HG03045 (cell line): ENCODE results near the gene C20orf204.

Experiments used
- ATAC-seq: cut with Tn5 transposase; IDR thresholded peaks from one replicate; pipeline ENCODE4 v1.9.1; 2021; ENCODE audit warnings: mild to moderate bottlenecking, moderate library complexity; ENCODE audit not compliant: unreplicated experiment

C20orf204 gene

GRCh38 chr20:64025826-64026412, 10.1 kb upstream of the C20orf204 start:
- no peak for ATAC-seq

- ATAC-seq, result no peak
These were observed 7.8 kb upstream of the C20orf204 start for GRCh38 chr20:64027981-64028685.

GRCh38 chr20:64029293-64030117, 6.5 kb upstream of the C20orf204 start:
- ATAC-seq, result no peak

DNA sequence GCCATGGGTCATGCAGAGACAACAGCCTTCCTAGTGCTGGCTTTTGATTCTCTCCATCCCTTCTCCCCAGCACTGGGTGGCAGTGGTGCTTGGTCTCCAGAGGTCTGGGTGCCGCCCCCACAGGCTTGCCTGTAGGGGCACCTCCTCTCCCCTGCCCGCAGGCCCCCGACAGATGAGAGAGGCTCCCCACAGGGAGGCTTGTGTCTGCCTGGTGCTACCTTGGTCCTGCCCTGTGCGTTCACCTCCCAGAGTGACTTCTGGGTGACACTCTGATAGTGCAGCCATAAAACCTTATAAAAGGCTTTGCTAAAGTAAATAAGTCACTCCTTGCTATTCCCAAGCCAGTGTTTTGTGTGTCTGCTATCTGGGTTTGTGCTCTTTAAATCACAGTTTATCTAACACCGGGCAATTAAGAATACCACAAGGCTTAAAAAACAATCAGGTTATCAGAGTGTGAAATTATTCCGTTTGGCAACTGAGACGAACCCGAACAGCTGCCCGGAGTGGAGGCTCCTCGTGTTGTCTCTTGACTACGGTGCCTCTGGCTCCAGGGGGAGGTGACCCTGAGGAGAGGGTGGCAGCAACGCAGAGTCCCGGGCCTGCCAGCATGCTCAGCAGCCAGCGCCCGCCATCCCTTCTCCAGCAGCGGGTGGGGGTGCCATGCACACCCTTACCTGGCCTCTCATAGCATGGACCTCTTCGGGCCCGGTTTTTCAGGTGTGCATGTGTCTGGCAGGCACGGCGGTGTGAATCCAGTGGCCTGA, 5.4 kb upstream of the C20orf204 start:
- ATAC-seq, result no peak

GRCh38 chr20:64031822-64032314, 4.1 kb upstream of the C20orf204 start:
- no peak for ATAC-seq

- ATAC-seq, result no peak
These were observed 3.0 kb upstream of the C20orf204 start for GRCh38 chr20:64032706-64033624.

DNA sequence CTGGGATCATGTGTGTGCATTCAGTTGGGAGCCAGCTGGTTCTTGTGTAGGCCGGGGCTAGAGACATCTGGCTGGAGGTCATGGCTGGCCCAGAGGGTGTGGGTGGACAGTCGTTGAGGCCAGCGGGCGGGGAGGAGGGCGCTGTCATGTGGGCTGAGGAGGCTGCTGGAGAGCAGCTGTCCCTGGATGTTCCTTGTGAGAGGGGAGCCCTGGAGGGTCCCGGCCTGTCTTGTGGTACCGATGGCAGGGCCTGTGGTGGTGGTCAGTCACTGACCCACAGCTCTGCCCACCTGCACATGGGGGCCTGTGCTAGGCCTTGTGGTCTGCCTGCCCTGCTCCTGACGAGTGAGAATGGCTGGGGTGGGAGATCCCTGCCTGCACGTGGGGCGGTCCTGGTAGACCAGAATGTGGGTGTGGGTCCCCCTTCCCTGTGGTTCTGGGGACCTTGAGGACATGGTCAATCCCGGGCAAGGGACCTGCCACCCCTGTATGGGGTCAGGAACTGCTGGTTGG, 1.9 kb upstream of the C20orf204 start:
- no peak for ATAC-seq

GRCh38 chr20:64035066-64035932, 683 bp upstream of the C20orf204 start:
- no peak for ATAC-seq

- ATAC-seq, result no peak
These were observed 590 bp downstream of the C20orf204 start for GRCh38 chr20:64036346-64037198.

DNA sequence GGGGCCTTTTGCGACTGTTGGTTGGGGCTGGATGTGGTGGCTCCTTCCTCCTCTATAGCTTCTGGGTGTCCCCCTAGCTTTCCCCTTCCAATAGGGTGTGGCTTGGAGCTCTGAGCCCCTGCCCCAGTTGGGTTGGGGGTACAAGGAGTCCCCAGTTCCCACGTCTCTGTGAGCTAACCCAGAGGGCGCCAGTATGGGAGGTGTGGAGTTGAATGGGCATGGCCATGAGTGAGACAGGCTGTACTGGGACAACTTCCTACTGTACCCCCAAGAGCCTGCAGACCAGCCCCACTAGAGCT, 1.2 kb downstream of the C20orf204 start:
- no peak for ATAC-seq

DNA sequence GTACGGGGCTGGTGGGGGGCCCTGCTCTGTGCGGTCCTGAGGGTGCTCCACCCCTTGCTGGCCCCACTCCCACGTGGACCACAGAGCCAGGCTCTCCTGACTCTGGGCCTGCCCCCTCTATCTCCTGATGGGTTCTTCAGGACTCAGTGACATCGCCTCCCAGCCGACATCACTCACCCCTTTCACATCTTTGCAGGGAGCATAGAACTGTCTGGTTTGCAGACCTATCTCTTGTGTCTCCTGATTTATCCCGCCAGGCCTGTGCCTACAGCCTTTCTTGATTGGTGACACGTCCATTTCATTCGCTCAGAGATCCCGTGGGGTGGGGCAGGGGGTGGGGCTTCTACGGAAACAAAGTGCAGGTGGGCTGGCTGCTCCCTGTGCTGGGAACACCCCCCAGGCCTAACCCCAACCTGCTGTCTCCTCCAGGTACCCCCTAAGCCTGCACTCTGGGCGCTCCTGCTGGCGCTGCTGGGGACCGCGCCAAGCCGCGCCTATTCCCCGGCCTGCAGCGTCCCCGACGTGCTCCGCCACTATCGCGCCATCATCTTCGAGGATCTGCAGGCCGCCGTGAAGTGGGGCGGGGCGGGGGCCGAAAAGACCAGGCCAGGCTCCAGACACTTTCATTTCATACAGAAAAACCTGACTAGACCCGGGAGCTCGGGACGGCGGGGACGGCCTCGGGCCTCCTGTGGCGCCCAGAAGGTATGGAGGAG, 1.7 kb downstream of the C20orf204 start:
- peak; percentile 5 for ATAC-seq

DNA sequence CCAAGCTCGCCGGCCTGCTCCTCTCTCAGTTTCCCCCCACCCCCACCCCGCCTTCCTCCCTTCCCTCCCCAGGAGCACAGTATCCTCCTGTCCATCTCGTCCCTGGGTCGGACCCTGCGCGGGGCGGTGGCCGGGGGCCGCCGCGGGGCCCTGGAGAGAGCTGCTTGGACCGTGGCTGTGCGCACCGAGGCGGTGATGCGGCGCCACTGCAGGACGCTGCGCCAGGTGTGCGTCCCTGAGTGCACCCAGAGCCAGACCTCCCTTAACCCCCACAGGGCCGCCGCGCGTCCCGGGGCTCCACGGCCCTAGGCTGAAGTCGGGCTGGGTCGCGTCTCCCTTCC, 2.2 kb downstream of the C20orf204 start:
- ATAC-seq, result peak; percentile 25

GRCh38 chr20:64038565-64039292, 2.7 kb downstream of the C20orf204 start:
- ATAC-seq, result peak; percentile 41

DNA sequence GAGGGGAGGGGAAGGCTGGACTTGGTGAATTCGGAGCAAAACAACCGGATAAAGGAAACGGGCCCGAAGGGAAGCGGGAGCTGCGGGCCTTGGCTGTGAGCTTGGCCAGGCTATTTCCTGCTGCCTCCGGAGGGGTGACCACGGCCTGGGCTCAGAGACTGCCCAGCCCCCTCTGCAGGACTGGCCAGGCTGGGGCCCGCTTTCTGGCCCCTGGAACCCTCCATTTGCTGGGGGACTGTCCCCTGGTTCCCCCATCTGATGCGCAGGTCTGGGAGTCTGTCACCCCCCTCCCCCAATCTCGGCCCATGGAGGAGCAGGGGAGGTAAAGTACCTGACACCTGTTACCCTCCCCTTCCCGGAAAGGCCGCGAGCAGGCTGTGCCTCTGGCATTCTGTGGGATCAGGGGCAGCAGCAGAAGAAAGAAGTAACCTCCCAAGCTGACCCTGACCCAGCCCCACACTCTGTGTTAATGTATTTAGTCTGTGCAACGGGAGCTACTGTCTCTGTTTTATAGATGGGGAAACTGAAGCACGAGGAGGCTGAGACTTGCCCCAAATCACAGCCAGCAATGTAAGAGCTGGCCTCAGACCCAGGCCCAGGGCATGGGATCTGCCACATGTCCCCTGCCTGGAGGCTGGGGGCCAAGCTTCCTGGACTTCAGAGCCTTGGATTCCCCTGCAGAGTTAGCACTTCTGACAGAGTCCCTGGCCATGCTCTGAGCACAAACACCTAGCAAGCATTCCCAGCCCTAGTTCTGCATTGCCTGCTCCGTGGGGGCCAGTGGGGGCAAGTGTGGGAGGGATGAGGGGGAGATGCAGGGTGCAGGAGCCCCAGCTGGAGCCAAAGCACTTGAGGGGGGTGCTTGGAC, 3.5 kb downstream of the C20orf204 start:
- ATAC-seq, result no peak

DNA sequence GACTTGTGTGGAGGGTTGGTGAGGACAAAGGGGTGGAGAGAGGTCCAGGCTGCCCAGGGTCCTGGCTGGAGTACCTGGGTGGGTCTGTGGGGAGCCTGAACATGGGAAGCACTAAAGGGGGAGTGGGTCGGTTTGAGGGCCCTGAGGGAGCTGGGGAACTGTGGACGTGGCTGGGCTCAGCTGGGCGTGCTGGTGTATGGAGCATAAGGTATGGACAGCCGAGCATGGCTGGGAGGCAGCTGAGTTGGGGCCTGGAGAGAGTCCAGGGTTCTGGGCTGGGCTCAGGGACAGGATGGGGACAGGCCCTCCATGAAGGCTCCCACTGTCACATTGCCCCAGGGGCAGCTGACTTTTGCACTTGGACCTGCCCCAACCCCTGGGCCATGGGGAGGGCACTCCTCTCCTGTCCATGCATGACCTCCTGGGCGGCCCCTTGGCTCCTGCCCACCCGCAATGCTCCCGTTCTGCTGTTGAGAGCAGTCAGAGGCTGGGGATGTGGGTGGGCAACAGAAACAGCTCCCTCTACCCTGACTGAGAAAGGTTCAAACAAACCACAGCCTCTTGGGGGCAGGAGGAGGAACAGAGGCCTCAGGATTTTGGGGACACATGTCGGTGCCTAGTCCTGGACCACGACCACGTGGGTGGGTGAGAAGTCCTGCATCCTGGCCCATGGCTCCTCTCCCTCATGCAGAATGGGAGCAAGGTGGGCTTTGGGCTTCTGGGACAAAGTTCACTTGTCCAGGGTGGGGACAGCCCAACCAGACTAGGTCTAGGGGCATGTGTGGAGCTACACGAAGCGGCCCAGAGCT, 4.5 kb downstream of the C20orf204 start:
- no peak for ATAC-seq
